Hepatocyte (in vitro differentiated cells): Measurements from ENCODE around the gene SCIN.
A peak's percentile ranks its signal among the peaks of the same experiment; 100 is the strongest.

Experiments used
- CTCF ChIP-seq: fragments of 200-600 bp; sonication (generic); IDR thresholded peaks from 2 replicates; pipeline ENCODE4 v1.5.1; 2016; ENCODE audit warnings: antibody characterized with exemption, mild to moderate bottlenecking; ENCODE audit not compliant: poor library complexity
- EZH2 ChIP-seq: fragments of 200-600 bp; sonication (generic); IDR thresholded peaks from 2 replicates; pipeline ENCODE4 v1.6.1; 2016; ENCODE audit warnings: antibody characterized with exemption, mild to moderate bottlenecking, borderline replicate concordance

DNA sequence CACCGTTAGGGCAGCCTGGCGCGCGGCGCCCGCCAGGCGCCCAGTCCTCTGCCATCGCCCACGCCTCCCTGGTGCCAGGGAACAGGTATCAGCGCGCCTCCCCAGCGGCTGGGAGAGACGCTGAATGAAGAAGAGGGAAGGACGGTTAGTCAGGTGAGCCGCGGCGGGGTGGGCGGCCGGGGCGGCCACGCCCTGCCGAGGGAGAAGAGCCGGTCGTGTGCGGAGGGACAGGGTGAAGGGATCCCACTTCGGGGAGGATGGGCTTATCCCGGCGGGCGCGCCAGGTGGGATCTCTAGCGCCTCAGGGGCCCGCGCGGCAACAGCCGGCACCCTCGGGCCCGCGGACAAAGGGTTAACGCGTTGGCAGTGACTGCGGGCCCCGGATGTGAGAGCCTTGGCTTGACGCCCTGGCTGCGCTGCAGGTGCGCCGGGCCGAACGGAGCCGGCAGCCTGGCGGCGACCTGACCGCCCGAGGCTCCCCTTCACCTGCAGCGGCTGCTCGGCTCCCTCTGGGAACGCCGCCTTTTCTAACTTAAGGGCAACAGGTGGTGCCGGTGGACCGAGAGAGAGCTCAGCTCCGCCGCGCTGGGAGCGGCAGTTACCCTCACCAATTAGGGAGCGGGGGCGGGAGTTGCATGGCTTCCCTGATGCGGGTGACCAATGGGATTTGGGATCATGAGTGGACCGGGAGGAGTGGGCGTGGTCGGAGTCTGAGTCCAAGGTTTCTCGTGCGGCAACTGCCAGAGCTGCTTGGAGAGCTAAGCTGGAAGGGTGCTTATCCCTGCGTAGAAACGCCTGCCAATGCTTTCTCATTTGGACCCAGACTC, 116.6 kb downstream of the SCIN start, which contains the start of gene ARL4A:
- peak; percentile 76 for TF ChIP-seq CTCF
- TF ChIP-seq EZH2, result no peak
